ENCODE measurements around the gene TRIP4. TPM values are rescaled to one million over a fixed set of nuclear protein-coding genes. Genes with fewer than 3 reads are reported as not detected.

TRIP4 gene
- total RNA-seq, 1 donor from 2014 or later = 13.5 TPM

DNA sequence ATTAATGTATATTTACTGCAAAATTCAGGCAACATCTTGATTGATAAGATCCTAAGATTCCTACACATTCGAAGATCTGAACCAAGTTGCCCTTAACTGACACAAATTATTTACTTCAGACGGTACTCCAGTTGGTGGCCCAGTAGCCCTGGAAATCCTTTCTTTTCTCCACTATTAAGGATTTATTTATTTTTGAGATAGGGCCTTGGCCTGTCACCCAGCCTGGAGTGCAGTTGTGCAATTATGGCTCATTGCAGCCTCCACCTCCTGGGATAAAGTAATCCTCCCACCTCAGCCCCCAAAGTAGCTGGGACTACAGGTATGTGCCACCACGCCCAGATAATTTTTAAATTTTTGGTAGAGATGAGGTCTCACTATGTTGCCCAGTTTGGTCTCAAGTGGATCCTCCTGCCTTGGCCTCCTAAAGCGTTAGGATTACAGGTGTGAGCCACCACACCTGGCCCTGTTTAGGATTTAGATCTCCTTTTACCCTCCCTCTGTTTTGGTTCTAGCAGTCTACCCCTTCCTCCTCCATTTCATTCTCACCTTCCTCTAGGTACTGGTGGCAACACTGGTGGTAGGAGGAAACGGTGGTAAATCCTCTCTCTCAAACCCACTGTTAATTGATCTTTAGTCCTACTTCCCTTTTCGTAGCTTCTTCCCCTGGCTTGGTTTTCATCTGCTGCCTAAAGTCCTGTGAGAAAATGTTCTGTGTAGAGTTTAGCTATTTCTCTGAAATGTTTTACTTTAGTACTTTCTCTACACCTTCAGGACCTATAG, 60.1 kb downstream of the TRIP4 start:
- DNase-seq (ENCODE audit: low spot score) = no peak

DNA sequence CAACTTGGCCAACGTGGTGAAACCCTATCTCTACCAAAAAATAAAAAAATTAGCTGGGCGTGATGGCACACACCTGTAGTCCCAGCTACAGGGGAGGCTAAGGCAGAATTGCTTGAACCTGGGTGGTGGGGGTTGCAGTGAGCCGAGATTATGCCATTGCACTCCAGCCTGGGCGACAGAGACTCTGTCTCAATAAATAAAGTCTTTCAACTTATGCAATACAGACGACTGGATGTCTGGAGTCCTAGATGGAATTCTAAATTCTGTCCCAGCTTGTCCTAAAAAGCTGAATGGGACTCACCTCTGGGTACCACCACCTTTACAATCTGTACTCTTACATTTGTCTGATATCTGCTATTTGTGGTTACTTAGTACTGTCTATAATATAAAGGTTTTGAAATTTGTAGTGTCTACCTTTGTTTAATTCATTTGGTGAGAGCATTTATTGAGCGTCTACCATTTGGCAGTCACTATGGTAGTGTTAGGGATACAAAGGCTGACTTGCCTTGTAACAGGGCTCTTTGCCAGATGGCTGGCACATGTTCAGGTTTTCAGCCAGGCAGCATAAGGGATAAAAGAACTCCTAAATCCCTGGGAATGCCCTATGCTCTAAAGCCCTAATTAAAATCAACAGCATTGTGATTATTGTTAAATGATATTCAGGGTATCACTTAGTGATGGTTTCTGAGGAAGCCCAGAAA, 65.5 kb downstream of the TRIP4 start:
- DNase-seq (ENCODE audit: low spot score) = no peak

- DNase-seq (ENCODE audit: low spot score) = no peak
These were observed 66.0 kb downstream of the TRIP4 start for GRCh38 chr15:64453689-64454037.

DNA sequence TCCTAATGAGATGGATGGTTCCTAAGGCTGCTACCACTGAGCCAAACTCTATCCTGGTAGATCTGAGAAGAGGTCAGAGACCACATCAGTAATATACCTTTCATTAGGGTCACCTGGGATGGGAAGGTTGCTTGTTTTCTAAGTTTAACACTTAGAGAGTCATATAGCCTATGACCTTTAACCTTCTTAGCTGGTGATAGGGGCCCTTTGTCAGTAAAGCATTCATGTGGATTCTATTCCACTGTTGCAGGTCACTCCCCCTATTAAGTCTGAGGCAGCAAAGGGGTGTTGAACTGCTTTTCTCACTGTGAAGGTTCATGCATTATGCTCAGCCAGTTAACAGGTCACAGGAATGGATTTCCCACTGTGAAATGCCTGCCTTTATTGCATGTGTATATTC, 66.6 kb downstream of the TRIP4 start:
- no peak for DNase-seq (ENCODE audit: low spot score)

- DNase-seq (ENCODE audit: low spot score) = peak; percentile 81
These were observed 68.3 kb downstream of the TRIP4 start for GRCh38 chr15:64455961-64456371.

- peak; percentile 36 for DNase-seq (ENCODE audit: low spot score)
These were observed 69.0 kb downstream of the TRIP4 start for GRCh38 chr15:64456634-64457108.

DNA sequence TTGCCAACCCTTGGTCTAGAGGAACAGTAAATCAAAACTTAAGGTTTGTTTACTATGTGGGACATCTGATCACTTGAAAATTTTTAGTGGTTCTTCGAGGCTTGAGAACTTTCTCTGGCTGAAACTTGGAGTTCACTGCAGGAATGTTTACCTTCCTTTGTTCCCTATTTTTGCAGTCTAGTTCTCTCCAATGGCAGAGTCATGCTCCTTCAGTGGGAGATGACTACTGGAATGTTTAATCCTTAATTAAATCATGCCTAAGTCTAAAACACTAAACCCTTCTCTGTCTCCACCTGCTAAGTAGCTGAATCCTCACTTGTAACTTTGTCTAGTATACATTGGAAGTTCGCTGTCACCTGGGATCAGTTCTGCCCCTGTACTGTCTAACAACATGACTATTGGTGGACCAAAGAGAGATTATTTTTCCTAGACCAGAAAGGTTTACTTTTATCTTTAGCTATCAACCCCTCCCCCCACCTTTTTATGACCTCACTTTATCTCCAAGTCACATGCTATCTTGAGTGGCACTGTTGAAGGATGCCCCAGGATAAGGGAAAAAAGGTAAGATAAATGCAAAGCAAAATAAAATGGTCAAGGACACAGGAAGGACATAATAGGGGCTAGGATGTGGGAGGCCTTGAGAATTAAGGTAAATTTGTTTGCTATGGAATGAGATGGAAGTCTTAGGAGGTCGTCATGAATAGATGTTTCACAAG, 71.6 kb downstream of the TRIP4 start:
- no peak for DNase-seq (ENCODE audit: low spot score)

GRCh38 chr15:64460206-64460723, 72.6 kb downstream of the TRIP4 start, which contains the start of gene ZNF609:
TSS of gene ZNF609 (plus strand) at chr15:64460578. CDS start at chr15:64499420, 38,842 bp downstream.
- peak; percentile 97 for DNase-seq (ENCODE audit: low spot score)

DNA sequence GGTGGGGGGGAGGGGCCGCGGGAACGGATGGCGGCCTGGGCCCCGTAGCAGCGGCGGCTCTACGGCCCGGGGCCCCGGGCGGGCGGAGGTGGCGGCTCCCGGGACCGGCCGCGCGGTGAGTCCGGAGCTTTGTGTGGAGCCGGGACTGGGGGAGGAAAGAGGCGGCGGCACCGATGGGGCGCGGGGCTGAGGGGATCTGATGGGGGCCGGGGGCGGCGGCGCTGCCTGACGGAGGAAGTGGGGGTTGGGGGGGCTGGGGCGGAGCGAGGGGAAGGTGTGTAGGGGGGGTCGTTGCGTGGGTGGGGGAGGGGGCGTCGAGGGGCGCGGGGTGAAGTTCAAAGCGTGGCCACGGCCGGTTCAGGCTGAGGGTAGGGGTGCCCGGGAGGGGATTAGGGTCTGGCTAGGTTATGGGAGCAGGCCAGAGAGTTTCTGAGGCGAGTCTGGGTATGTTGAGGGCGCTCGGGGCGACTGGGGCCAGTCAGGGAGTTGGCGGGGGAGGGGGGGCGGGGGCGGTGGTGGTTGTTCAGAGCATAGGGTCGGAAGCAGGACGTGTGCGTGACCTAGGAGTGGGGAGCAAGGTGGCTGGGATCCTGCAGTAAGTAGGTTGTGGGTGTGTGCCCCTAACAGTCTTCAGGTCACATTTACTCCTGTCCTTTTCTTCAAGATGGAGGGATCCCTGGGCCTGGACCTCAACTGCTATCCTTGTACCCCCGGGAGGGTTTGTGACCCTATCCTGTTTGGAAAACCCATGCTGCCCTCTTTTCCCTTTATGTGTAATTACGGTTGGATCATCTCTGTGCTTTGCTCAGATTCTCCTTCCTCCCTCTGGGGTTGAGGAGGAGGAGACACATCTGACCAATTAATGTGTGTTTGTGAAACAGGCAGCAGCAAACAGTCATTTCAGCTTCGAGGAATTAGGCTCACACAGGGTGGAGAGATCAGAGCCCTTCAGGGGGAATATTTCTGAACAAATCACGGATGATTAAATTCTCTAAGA, 73.4 kb downstream of the TRIP4 start:
- peak; percentile 88 for DNase-seq (ENCODE audit: low spot score)

DNA sequence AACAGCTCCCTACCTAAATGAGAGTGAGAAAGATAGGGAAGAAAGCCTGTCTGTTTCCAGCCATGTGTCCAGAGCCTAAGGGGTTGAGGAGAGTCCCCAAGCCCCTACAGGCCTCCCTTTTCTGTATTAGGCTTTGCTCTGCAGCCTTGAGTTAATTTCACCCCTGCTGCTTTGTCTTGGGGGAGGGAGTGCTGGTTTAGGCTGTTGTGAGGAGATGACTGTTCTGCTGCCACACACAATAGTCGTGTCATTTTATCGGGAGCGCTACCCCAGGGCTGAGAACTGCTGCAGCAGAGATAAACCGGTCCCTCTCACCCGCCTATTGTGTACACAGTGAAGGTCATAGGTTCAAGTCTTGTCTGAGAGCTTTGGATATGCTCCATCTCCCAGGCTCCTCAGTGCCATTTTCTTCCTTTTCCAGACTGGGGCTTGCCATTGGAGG, 74.1 kb downstream of the TRIP4 start:
- DNase-seq (ENCODE audit: low spot score) = no peak

GRCh38 chr15:64462492-64462891, 74.9 kb downstream of the TRIP4 start:
- no peak for DNase-seq (ENCODE audit: low spot score)

- peak; percentile 29 for DNase-seq (ENCODE audit: low spot score)
These were observed 76.8 kb downstream of the TRIP4 start for GRCh38 chr15:64464276-64465005.

DNA sequence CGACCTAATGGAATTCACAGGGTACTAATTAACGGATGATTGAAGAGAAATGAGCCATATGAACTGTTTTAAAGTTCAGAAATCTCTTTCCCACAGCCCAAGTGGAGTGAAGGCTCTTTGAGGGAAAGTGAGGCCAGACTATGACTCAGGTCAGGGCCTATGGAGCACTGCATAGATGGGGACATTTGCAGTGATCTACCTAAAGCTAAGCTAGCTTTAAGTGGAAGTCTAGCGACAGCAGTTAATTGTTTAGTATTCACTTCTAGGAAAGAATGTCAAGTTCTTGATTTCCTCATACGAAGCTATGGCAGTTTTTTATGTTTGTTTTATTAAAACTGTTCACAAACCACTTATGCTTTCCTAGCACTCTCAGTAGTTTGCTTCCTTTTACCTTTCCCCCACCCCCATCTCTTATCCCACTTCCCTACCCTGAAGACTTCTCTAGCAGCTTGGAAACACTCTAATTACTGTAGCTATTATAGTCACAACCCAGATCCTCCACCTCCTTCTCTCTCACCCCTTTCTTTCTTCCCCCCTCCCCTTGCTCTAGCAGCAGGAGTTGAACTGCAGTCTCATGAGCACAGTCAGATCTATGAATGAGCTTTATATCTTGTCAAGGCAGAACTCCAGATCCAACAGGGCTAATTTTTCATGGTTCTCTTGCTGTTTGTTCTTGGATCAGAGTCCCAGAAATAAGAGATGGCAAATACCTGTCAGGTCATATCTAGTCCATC, 78.9 kb downstream of the TRIP4 start:
- DNase-seq (ENCODE audit: low spot score) = no peak

GRCh38 chr15:64472161-64472560, 84.5 kb downstream of the TRIP4 start:
- DNase-seq (ENCODE audit: low spot score) = no peak

GRCh38 chr15:64474846-64475245, 87.2 kb downstream of the TRIP4 start:
- DNase-seq (ENCODE audit: low spot score) = no peak

DNA sequence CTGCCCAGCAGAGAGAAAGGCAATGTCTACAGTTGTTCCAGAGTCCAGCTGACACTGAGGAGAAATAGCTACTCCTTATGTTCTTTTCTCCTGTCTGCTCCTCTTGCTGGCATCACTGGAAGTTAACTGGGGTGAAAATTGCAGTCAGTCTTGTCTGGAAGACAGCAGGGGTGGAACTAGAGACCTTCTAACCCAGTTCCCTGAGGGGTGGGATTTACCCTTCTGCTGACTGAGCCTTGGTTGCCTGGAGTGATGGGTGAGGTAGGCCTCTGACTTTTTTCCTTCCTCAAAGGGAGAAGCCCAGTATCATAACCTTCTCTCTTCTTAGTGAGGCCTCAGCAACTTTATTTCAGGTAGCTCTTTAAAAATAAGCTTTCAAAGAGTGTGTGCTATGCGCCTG, 88.9 kb downstream of the TRIP4 start:
- no peak for DNase-seq (ENCODE audit: low spot score)

DNA sequence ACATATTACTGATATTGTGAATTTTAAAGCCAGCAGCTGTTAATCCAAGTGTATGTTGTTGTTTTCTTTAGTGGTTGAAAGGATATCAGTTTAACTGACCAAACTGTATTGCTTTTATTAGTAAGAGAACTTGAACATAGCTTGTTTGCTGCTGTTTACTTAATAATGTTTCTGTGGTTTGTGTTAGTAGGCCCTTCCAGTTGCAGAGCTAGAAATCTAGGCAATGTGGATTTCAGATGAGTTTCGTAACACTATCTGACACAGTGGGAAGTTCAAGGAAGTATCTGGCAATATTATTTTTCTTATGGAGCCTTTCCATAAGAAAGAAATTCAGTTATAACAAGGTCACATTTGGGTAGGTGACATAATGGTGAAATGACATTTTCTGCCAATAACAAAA, 91.2 kb downstream of the TRIP4 start:
- DNase-seq (ENCODE audit: low spot score) = no peak

DNA sequence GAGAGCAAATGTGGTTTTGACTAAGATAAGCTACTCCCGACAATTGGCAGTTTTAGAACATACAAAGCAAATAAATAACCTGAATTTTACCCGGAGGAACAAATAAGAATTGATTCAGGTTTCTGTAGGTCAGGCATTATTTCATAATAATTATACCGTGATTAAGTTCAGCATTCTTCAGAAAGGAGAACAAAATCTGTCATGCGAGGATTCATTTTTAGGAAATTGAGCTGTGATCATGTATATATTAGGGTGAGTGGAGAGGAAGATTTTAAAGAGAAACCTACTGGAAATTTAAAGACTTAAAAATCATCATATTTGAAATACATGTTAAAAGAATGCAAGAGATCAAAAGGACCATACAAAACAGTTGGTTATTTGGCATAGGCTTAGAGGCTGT, 93.3 kb downstream of the TRIP4 start:
- no peak for DNase-seq (ENCODE audit: low spot score)

DNA sequence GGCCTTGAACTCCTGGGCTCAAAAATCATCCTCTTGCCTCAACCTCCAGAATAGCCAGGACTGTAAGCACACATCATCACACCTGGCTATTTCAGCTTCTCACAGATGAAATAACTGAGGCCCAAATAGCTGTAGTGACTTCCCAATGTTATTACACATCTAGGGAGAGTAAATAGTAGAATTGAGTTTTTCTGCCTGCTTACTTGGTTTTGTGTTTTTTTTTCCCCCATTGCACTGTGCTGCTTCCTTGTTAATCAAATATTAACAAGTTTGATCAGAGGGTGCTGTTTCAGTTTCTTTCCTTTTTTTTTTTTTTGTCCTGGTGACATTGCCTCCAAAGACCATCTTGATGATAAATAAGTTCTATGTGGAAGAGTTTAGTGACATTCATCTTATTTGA, 96.1 kb downstream of the TRIP4 start:
- no peak for DNase-seq (ENCODE audit: low spot score)

Measured in umbilical cord (tissue), 2 donors.